Hepatocyte (in vitro differentiated cells): ENCODE data around the gene KCNJ14. TPM values are rescaled to one million over a fixed set of nuclear protein-coding genes. Genes with fewer than 3 reads are reported as not detected.

Source experiments
- DNase-seq: peaks from one replicate; pipeline ENCODE4 v3.0.0-alpha.2; 2016; ENCODE audit warnings: low spot score
- H2AFZ ChIP-seq: fragments of 200-600 bp; sonication (generic); 2 replicates; pipeline ENCODE4 v1.6.0; 2016; ENCODE audit warnings: antibody characterized with exemption, mild to moderate bottlenecking
- H3K27ac ChIP-seq: fragments of 200-600 bp; sonication (generic); 2 replicates; pipeline ENCODE4 v1.5.1; 2016; ENCODE audit warnings: mild to moderate bottlenecking
- H3K27me3 ChIP-seq: fragments of 200-600 bp; sonication (generic); 2 replicates; pipeline ENCODE4 v1.6.1; 2016
- H3K36me3 ChIP-seq: fragments of 200-600 bp; sonication (generic); replicated peaks from 2 replicates; pipeline ENCODE4 v1.5.1; 2016; ENCODE audit warnings: low read depth; ENCODE audit not compliant: insufficient read depth
- H3K4me1 ChIP-seq: fragments of 200-600 bp; sonication (generic); 2 replicates; pipeline ENCODE4 v1.5.1; 2016; ENCODE audit warnings: mild to moderate bottlenecking, moderate library complexity; ENCODE audit not compliant: insufficient read depth
- H3K4me2 ChIP-seq: fragments of 200-600 bp; sonication (generic); 2 replicates; pipeline ENCODE4 v1.6.0; 2016
- H3K4me3 ChIP-seq: fragments of 200-600 bp; sonication (generic); 2 replicates; pipeline ENCODE4 v1.5.1; 2016; ENCODE audit warnings: mild to moderate bottlenecking
- H3K79me2 ChIP-seq: fragments of 200-600 bp; sonication (generic); 2 replicates; pipeline ENCODE4 v1.6.0; 2017; ENCODE audit warnings: mild to moderate bottlenecking
- H3K9me2 ChIP-seq: fragments of 200-600 bp; sonication (generic); replicated peaks from 2 replicates; pipeline ENCODE4 v1.6.0; 2017; ENCODE audit warnings: mild to moderate bottlenecking; ENCODE audit not compliant: insufficient read depth
- H3K9me3 ChIP-seq: fragments of 200-600 bp; sonication (generic); 2 replicates; pipeline ENCODE4 v1.5.1; 2016; ENCODE audit warnings: low read depth, mild to moderate bottlenecking
- H4K20me1 ChIP-seq: fragments of 200-600 bp; sonication (generic); 2 replicates; pipeline ENCODE4 v1.6.0; 2016; ENCODE audit warnings: mild to moderate bottlenecking; ENCODE audit not compliant: insufficient read depth, poor library complexity, severe bottlenecking
- EZH2 ChIP-seq: fragments of 200-600 bp; sonication (generic); IDR thresholded peaks from 2 replicates; pipeline ENCODE4 v1.6.1; 2016; ENCODE audit warnings: antibody characterized with exemption, mild to moderate bottlenecking, borderline replicate concordance
- EZH2phosphoT487 ChIP-seq: fragments of 200-600 bp; sonication (generic); IDR thresholded peaks from one replicate; pipeline ENCODE4 v1.6.1; 2018; ENCODE audit warnings: antibody characterized with exemption, mild to moderate bottlenecking, low read depth, moderate library complexity; ENCODE audit not compliant: unreplicated experiment, severe bottlenecking
- WGBS: methylation state at CpG from one replicate; pipeline ENCODE4 v1.1.6; 2016; ENCODE audit warnings: low lambda C conversion rate; ENCODE audit errors: missing lambda C conversion rate; 5-methylcytosine and 5-hydroxymethylcytosine counted together
- polyA plus RNA-seq: library from polyadenylated mRNA; unstranded; fragments of >200 nt; fragmentation: Nextera tagmentation; extraction: Ambion mirVana; gene quantifications from 2 replicates; pipeline ENCODE4 v1.2.1, GENCODE V29; 2016
- total RNA-seq: library from RNA; depleted of rRNA; stranded (reverse); fragments of >200 nt; gene quantifications from 2 replicates; pipeline ENCODE4 v1.2.3, GENCODE V29; 2014
- TF ChIP-seq, protein P1 (sequence below): fragments of 200-600 bp; sonication (generic); IDR thresholded peaks from 2 replicates; pipeline ENCODE4 v1.5.1; 2016; ENCODE audit warnings: antibody characterized with exemption, mild to moderate bottlenecking; ENCODE audit not compliant: poor library complexity

The KCNJ14 gene
- total and polyA plus RNA-seq, 2 experiments from 2014 or later, result 0.70 to 1.1 TPM

DNA sequence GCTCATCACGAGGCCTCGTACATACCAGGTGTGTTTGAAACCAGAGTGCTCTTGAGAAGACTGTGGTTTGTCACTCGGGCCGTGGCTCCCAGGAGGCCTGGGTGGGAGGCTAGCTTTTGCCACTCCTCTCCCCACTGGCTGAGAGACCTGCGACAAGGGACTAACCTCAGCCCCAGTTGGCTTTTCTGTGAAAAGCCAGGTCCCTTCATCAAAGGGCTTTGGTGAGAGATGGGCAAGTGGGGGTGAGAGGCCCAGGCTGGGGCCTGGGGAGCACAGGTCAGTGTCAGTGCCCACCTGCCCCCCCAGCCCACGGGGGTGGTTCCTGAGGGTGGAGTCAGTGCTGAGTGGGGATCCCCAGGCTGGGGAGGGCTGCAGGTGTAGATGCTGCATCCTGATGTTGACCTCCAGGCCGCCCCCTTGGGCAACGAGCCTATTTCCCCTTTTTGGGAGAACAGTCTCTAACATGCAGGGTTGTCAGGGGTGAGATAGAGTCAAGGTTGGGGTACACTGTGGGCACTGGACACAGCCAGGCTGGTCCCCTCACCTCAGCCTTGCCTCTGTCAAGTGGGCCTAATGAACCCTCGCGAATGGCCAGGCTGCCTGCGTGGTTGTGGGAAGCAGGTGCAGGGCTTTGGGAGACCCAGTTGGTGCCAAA, 661 bp downstream of the KCNJ14 start:
- no peaks in the 10 kb centered on the region for H3K79me2 ChIP-seq
- DNase-seq, result no peak
- H2AFZ ChIP-seq, result no peak overlapping the region
- TF ChIP-seq, protein P1, sequence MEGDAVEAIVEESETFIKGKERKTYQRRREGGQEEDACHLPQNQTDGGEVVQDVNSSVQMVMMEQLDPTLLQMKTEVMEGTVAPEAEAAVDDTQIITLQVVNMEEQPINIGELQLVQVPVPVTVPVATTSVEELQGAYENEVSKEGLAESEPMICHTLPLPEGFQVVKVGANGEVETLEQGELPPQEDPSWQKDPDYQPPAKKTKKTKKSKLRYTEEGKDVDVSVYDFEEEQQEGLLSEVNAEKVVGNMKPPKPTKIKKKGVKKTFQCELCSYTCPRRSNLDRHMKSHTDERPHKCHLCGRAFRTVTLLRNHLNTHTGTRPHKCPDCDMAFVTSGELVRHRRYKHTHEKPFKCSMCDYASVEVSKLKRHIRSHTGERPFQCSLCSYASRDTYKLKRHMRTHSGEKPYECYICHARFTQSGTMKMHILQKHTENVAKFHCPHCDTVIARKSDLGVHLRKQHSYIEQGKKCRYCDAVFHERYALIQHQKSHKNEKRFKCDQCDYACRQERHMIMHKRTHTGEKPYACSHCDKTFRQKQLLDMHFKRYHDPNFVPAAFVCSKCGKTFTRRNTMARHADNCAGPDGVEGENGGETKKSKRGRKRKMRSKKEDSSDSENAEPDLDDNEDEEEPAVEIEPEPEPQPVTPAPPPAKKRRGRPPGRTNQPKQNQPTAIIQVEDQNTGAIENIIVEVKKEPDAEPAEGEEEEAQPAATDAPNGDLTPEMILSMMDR, result no peak
- TF ChIP-seq EZH2phosphoT487, result no peak
- TF ChIP-seq EZH2, result no peak
- H3K27ac ChIP-seq, result no peak overlapping the region
- no peaks in the 10 kb centered on the region for H3K36me3 ChIP-seq
- no peaks in the 10 kb centered on the region for H3K4me1 ChIP-seq
- no peaks in the 10 kb centered on the region for H3K27me3 ChIP-seq
- H3K4me3 ChIP-seq, result no peak overlapping the region
- 95% methylated on average over 11 of the region's 11 CpGs for WGBS
- H3K4me2 ChIP-seq, result no peak overlapping the region
- H4K20me1 ChIP-seq, result no peaks in the 10 kb centered on the region
- H3K9me3 ChIP-seq, result no peaks in the 10 kb centered on the region
- no peaks in the 10 kb centered on the region for H3K9me2 ChIP-seq

DNA sequence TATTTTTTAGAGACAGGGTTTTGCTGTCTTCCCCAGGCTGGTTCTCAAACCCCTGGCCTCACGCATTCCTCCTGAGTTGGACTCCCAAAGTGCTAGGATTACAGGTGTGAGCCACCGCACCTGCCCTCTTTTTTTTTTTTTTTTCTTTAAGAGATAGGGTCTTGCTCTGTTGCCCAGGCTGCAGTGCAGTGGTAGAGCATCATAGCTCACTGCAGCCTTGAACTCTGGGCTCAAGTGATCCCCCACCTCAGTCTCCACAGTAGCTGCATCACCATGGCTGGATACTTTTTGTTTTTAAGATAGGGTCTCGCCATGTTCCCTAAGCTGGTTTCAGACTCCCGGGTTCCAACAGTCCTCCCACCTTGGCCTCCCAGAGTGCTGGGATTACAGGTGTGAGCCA, 1.5 kb downstream of the KCNJ14 start:
- no peaks in the 10 kb centered on the region for H3K79me2 ChIP-seq
- no peak overlapping the region for H3K4me3 ChIP-seq
- TF ChIP-seq EZH2 (no peak), EZH2phosphoT487 (no peak)
- TF ChIP-seq, protein P1, result no peak
- H2AFZ ChIP-seq, result no peak overlapping the region
- no peaks in the 10 kb centered on the region for H3K9me3 ChIP-seq
- no peak overlapping the region for H3K27ac ChIP-seq
- no peaks in the 10 kb centered on the region for H3K9me2 ChIP-seq
- H4K20me1 ChIP-seq, result no peaks in the 10 kb centered on the region
- no peak for DNase-seq
- H3K4me1 ChIP-seq, result no peaks in the 10 kb centered on the region
- H3K27me3 ChIP-seq, result no peaks in the 10 kb centered on the region
- WGBS, result 96% methylated on average over 4 of the region's 4 CpGs
- H3K4me2 ChIP-seq, result no peak overlapping the region
- no peaks in the 10 kb centered on the region for H3K36me3 ChIP-seq

DNA sequence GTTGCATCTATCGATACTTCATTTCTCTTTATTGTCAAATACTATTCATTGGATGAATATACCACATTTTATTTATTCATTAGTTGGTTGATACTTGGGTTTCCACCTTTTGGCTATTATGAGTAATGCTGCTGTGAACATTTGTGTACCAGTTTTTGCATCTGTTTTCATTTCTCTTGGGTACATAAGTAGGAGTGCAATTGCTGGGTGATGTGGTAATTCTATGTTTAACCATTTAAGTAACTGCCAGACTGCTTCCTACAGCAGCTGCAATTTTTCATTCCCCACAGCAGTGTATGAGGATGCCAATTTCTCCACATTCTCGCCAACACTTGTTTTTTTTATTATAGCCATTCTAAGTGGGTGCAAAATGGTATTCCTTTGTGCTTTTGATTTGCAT, 2.6 kb downstream of the KCNJ14 start:
- Histone ChIP-seq H4K20me1 (no peaks in the 10 kb centered on the region), H3K4me3 (no peak overlapping the region), H2AFZ (no peak overlapping the region), H3K36me3 (no peaks in the 10 kb centered on the region), H3K4me1 (no peaks in the 10 kb centered on the region), H3K9me2 (no peaks in the 10 kb centered on the region), H3K4me2 (no peak overlapping the region), H3K27me3 (no peaks in the 10 kb centered on the region), H3K27ac (no peak overlapping the region), H3K79me2 (no peaks in the 10 kb centered on the region), H3K9me3 (no peaks in the 10 kb centered on the region)
- no peak for DNase-seq
- WGBS, result 100% methylated on average over 2 of the region's 2 CpGs
- TF ChIP-seq EZH2phosphoT487, result no peak
- TF ChIP-seq EZH2, result no peak
- TF ChIP-seq, protein P1, result no peak

DNA sequence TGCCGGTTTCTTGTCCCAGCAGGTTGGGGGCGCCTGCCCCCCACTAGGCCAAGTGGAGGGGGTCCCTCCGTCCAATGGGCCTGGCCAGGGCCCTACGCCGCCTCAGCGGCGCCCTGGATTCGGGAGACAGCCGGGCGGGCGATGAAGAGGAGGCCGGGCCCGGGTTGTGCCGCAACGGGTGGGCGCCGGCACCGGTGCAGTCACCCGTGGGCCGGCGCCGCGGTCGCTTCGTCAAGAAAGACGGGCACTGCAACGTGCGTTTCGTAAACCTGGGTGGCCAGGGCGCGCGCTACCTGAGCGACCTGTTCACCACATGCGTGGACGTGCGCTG, 6.2 kb downstream of the KCNJ14 start:
- Histone ChIP-seq H2AFZ (no peak overlapping the region), H3K9me2 (no peaks in the 10 kb centered on the region), H3K4me3 (no peak overlapping the region), H3K27me3 (no peaks in the 10 kb centered on the region), H4K20me1 (no peaks in the 10 kb centered on the region), H3K27ac (no peak overlapping the region), H3K4me1 (no peaks in the 10 kb centered on the region), H3K79me2 (no peaks in the 10 kb centered on the region), H3K4me2 (no peak overlapping the region), H3K36me3 (no peaks in the 10 kb centered on the region), H3K9me3 (no peaks in the 10 kb centered on the region)
- 97% methylated on average over 28 of the region's 36 CpGs for WGBS
- no peak for DNase-seq
- TF ChIP-seq EZH2 (no peak), EZH2phosphoT487 (no peak)
- TF ChIP-seq, protein P1, result no peak
